ENCODE measurements around the gene PAFAH1B1.
"Not testable (repeated sequence)": the region's sequence is repeated elsewhere in the genome, so short reads cannot be mapped to it uniquely, and the experiment has no call there.

Gene PAFAH1B1

GRCh38 chr17:2695961-2696760 lies 102.7 kb downstream of the PAFAH1B1 start:
- Histone ChIP-seq H3K27ac (no peak overlapping the region), H3K4me3 (ENCODE audit: low read depth, low read length) (no peak overlapping the region), H3K36me3 (replicated peaks) (peaks cover 59% of the 10 kb centered on the region), H3K27me3 (replicated peaks) (no peaks in the 10 kb centered on the region)
- DNase-seq = no peak
- in situ Hi-C loops (cut with HindIII; ENCODE audit: low pct_ligation_motif_present, low sequenced_read_pairs) = no loop called here
- TF ChIP-seq, protein P1, sequence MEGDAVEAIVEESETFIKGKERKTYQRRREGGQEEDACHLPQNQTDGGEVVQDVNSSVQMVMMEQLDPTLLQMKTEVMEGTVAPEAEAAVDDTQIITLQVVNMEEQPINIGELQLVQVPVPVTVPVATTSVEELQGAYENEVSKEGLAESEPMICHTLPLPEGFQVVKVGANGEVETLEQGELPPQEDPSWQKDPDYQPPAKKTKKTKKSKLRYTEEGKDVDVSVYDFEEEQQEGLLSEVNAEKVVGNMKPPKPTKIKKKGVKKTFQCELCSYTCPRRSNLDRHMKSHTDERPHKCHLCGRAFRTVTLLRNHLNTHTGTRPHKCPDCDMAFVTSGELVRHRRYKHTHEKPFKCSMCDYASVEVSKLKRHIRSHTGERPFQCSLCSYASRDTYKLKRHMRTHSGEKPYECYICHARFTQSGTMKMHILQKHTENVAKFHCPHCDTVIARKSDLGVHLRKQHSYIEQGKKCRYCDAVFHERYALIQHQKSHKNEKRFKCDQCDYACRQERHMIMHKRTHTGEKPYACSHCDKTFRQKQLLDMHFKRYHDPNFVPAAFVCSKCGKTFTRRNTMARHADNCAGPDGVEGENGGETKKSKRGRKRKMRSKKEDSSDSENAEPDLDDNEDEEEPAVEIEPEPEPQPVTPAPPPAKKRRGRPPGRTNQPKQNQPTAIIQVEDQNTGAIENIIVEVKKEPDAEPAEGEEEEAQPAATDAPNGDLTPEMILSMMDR (IDR thresholded peaks at IDR 0.05; ENCODE audit: low read depth, low read length, missing control alignments) = no peak

DNA sequence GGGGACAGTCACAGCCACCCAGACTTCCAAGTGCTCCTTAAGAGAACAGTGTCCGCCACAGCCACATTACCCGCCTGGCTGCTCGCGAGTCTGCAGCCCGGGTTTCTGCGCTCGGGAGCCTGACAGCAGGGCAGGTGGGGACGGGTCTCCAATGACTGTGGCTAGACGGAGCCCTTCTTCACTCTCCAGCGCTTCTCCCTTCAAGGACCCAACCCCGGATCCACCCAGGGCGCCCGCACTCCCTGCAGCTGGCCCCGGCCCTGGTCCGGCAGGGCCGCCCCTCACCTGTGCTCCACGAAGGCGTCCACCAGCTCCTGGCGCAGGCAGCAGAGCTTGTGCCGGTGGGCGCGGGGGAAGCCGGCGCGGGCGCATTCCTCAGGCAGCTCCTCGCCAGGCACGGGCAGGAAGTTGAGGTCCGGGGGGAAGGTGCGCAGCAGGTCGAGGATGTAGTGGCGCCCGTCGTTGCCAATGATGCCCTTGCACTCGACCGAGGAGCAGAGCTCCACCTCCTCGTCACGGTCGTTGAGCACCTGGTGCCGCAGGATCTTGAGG lies 104.2 kb downstream of the PAFAH1B1 start:
- TF ChIP-seq, protein P1 (IDR thresholded peaks at IDR 0.05; ENCODE audit: low read depth, low read length, missing control alignments) = no peak
- H3K27ac ChIP-seq = no peak overlapping the region
- H3K27me3 ChIP-seq (replicated peaks) = no peaks in the 10 kb centered on the region
- peaks cover 56% of the 10 kb centered on the region for H3K36me3 ChIP-seq (replicated peaks)
- H3K4me3 ChIP-seq (ENCODE audit: low read depth, low read length) = no peak overlapping the region
- DNase-seq = no peak
- in situ Hi-C loops (cut with HindIII; ENCODE audit: low pct_ligation_motif_present, low sequenced_read_pairs) = no loop called here

- in situ Hi-C loops (cut with HindIII; ENCODE audit: low pct_ligation_motif_present, low sequenced_read_pairs); H3K27me3 ChIP-seq (replicated peaks); DNase-seq; H3K27ac ChIP-seq; H3K4me3 ChIP-seq (ENCODE audit: low read depth, low read length): not testable (repeated sequence)
- peaks cover 56% of the 10 kb centered on the region for H3K36me3 ChIP-seq (replicated peaks)
These were observed 105.9 kb downstream of the PAFAH1B1 start for GRCh38 chr17:2699216-2699805.

DNA sequence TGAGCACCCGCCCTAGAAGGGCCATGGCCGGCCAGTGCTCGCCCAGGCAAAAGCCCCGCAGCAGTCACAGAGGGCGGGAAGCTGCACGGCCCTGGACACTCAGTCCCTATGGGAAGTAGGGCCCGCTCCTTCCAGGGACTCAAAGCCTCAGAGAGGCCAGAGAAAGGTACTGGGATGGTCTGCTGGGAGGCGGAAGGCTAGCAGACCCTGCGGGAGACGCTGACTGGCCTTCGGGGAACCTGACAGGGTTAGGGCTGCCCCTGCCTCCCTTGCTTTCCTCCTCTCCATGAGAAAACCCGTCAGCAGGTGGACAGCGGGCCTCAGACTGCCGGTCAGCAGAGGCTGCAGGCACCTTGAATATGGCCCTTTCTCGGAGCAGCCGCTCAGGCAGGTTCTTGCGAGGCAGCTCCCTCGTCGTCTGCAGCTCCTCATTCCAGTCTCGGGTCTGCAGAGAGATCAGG lies 106.6 kb downstream of the PAFAH1B1 start:
- H3K36me3 ChIP-seq (replicated peaks) = peaks cover 56% of the 10 kb centered on the region
- in situ Hi-C loops (cut with HindIII; ENCODE audit: low pct_ligation_motif_present, low sequenced_read_pairs) = no loop called here
- DNase-seq = no peak
- H3K4me3 ChIP-seq (ENCODE audit: low read depth, low read length) = no peak overlapping the region
- H3K27me3 ChIP-seq (replicated peaks) = no peaks in the 10 kb centered on the region
- TF ChIP-seq, protein P1 (IDR thresholded peaks at IDR 0.05; ENCODE audit: low read depth, low read length, missing control alignments) = no peak
- no peak overlapping the region for H3K27ac ChIP-seq

GRCh38 chr17:2700491-2701141 lies 107.2 kb downstream of the PAFAH1B1 start:
- Histone ChIP-seq H3K36me3 (replicated peaks) (peaks cover 56% of the 10 kb centered on the region), H3K27ac (no peak overlapping the region), H3K4me3 (ENCODE audit: low read depth, low read length) (no peak overlapping the region), H3K27me3 (replicated peaks) (no peaks in the 10 kb centered on the region)
- TF ChIP-seq, protein P1 (IDR thresholded peaks at IDR 0.05; ENCODE audit: low read depth, low read length, missing control alignments) = no peak
- DNase-seq = no peak
- in situ Hi-C loops (cut with HindIII; ENCODE audit: low pct_ligation_motif_present, low sequenced_read_pairs) = no loop called here
